ENCODE data around the gene XPC. TPM values are rescaled to one million over a fixed set of nuclear protein-coding genes. Genes with fewer than 3 reads are reported as not detected.

The XPC gene
- total and polyA plus RNA-seq, 2 donors (not counting 3 experiments of a cell fraction or from before 2014, with no cell fraction given), result 11.9 to 36.8 TPM

DNA sequence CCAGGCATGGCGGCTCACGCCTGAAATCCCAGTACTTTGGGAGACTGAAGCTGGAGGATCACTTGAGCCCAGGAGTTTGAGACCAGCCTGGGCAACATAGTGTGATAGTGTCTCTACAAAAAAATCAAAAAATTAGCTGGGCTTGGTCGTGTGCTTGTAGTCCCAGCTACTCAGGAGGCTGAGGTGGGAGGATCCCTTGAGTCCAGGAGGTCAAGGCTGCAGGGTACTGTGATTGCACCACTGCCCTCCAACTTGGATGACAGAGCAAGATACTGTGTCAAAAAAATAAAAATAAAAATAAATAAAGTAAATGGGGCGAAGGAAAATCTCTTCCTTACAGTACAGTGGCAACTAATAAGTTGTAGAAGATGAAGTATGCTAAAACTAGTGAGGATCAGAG lies 29.8 kb upstream of the XPC start:
- Histone ChIP-seq H3K79me2 (ENCODE audit: control insufficient read depth, insufficient read depth, low read length) (no peaks in the 10 kb centered on the region), H4K20me1 (replicated peaks; ENCODE audit: control insufficient read depth, extremely low read depth, insufficient read depth, low read length) (no peaks in the 10 kb centered on the region), H3K27me3 (ENCODE audit: control insufficient read depth in 2 of 2, insufficient read depth in 2 of 2, low read length in 2 of 2) (peaks cover 0 to 2% of the 10 kb centered on the region in 2 experiments), H3K9ac (replicated peaks; ENCODE audit: extremely low read depth, insufficient read depth, low read length) (no peak overlapping the region), H3K4me1 (ENCODE audit: control insufficient read depth, extremely low read depth, insufficient read depth, low read length) (peaks cover 2% of the 10 kb centered on the region), H3K36me3 (ENCODE audit: control insufficient read depth in 2 of 2, extremely low read depth in 1 of 2, insufficient read depth in 2 of 2, low read length in 2 of 2) (no peaks in the 10 kb centered on the region), H3K4me2 (ENCODE audit: insufficient read depth, low read length) (no peak overlapping the region), H3K27ac (ENCODE audit: insufficient read depth, low read depth, low read length) (no peak overlapping the region), H3K9me1 (replicated peaks; ENCODE audit: control insufficient read depth, extremely low read depth, insufficient read depth, low read length) (no peaks in the 10 kb centered on the region), H3K9me3 (replicated peaks; ENCODE audit: control insufficient read depth, insufficient read depth, low read length) (no peaks in the 10 kb centered on the region), H2AFZ (ENCODE audit: low read depth, low read length) (no peak overlapping the region), H3K4me3 (replicated peaks in 1 of 3; ENCODE audit: insufficient read depth in 1 of 3, low read depth in 1 of 3, low read length in 3 of 3) (no peak overlapping the region)
- ChIA-PET CTCF (interaction anchor here (1.2 kb wide), 1 partner anchor 259 kb away, joined by 4 read pairs; no protein-coding TSS in a partner anchor), POLR2A (no interaction called here)
- no TSS peak for BruUV-seq (replicated peaks)
- intact Hi-C loops (cut with micrococcal nuclease) (no loop called here), dilution Hi-C loops (cut with MboI; ENCODE audit: extremely low pct_ligation_motif_present, low sequenced_read_pairs) (no loop called here)
- FAIRE-seq (no peak), DNase-seq (ENCODE audit: low read depth, low spot score) (no peak)
- TF ChIP-seq GATA2 (IDR thresholded peaks at IDR 0.05; ENCODE audit: insufficient read depth, insufficient read length, low read depth, low read length) (no peak), MAX (IDR thresholded peaks at IDR 0.05; ENCODE audit: insufficient read depth, insufficient read length) (no peak), POLR2A (IDR thresholded peaks at IDR 0.05; ENCODE audit: low read depth, low read length) (no peak), JUN (IDR thresholded peaks at IDR 0.05; ENCODE audit: borderline replicate concordance, insufficient read depth, insufficient read length, low read depth) (no peak), FOS (IDR thresholded peaks at IDR 0.05; ENCODE audit: borderline replicate concordance, insufficient read depth, low read length) (no peak), POLR2AphosphoS5 (IDR thresholded peaks at IDR 0.05; ENCODE audit: insufficient read depth, low read depth, low read length) (no peak), MYC (IDR thresholded peaks at IDR 0.05; ENCODE audit: low read depth, low read length) (no peak), CTCF (IDR thresholded peaks at IDR 0.05; ENCODE audit: extremely low read depth in 1 of 2, insufficient read depth in 1 of 2, low read depth in 1 of 2, low read length in 2 of 2) (no peak), EZH2 (IDR thresholded peaks at IDR 0.05; ENCODE audit: borderline replicate concordance, low read depth, low read length, severe bottlenecking) (no peak)

All from endothelial cell of umbilical vein (primary cell).